ENCODE results near the gene GPATCH4. TPM values are rescaled to one million over a fixed set of nuclear protein-coding genes. Genes with fewer than 3 reads are reported as not detected.

Gene GPATCH4
- total RNA-seq, 3 donors from 2014 or later, result 171 to 190 (median 174) TPM

- Mint-ChIP-seq H3K9me3 (no peaks in the 10 kb centered on the region), H3K4me3 (no peak overlapping the region), H3K4me1 (ENCODE audit: low read depth) (peaks cover 21% of the 10 kb centered on the region), H3K27me3 (ENCODE audit: low read depth) (no peaks in the 10 kb centered on the region), H3K36me3 (ENCODE audit: insufficient read depth) (no peaks in the 10 kb centered on the region)
- ATAC-seq, result no peak
- DNase-seq, result no peak
Observed at GRCh38 chr1:156586323-156586722, 15.0 kb downstream of the GPATCH4 start.

GRCh38 chr1:156584813-156585212, 16.5 kb downstream of the GPATCH4 start:
- H3K27me3 Mint-ChIP-seq (ENCODE audit: low read depth), result no peaks in the 10 kb centered on the region
- ATAC-seq, result no peak
- H3K36me3 Mint-ChIP-seq (ENCODE audit: insufficient read depth), result no peaks in the 10 kb centered on the region
- H3K9me3 Mint-ChIP-seq, result no peaks in the 10 kb centered on the region
- H3K4me1 Mint-ChIP-seq (ENCODE audit: low read depth), result peaks cover 18% of the 10 kb centered on the region
- DNase-seq, result no peak
- no peak overlapping the region for H3K4me3 Mint-ChIP-seq

- H3K4me3 Mint-ChIP-seq, result no peak overlapping the region
- H3K9me3 Mint-ChIP-seq, result no peaks in the 10 kb centered on the region
- peak in 1 of 2 donors; percentile 37 for ATAC-seq
- peak; percentile 72 for DNase-seq
- H3K36me3 Mint-ChIP-seq (ENCODE audit: insufficient read depth), result no peaks in the 10 kb centered on the region
- H3K4me1 Mint-ChIP-seq (ENCODE audit: low read depth), result peaks cover 18% of the 10 kb centered on the region
- no peaks in the 10 kb centered on the region for H3K27me3 Mint-ChIP-seq (ENCODE audit: low read depth)
Observed at GRCh38 chr1:156583821-156584622, 17.3 kb downstream of the GPATCH4 start.

- H3K27me3 Mint-ChIP-seq (ENCODE audit: low read depth), result no peaks in the 10 kb centered on the region
- no peaks in the 10 kb centered on the region for H3K36me3 Mint-ChIP-seq (ENCODE audit: insufficient read depth)
- H3K4me1 Mint-ChIP-seq (ENCODE audit: low read depth), result peaks cover 18% of the 10 kb centered on the region
- ATAC-seq (peak; percentile 31 to 39), DNase-seq (no peak)
- H3K4me3 Mint-ChIP-seq, result peak overlapping the region; percentile 79
- H3K9me3 Mint-ChIP-seq, result no peaks in the 10 kb centered on the region
Observed at GRCh38 chr1:156582388-156583017, 18.8 kb downstream of the GPATCH4 start.

GRCh38 chr1:156581661-156582387, 19.5 kb downstream of the GPATCH4 start:
- ATAC-seq (peak; percentile 79 to 81), DNase-seq (peak; percentile 32)
- no peaks in the 10 kb centered on the region for H3K27me3 Mint-ChIP-seq (ENCODE audit: low read depth)
- H3K4me3 Mint-ChIP-seq, result peak overlapping the region; percentile 79
- H3K36me3 Mint-ChIP-seq (ENCODE audit: insufficient read depth), result no peaks in the 10 kb centered on the region
- H3K9me3 Mint-ChIP-seq, result no peaks in the 10 kb centered on the region
- H3K4me1 Mint-ChIP-seq (ENCODE audit: low read depth), result peaks cover 18% of the 10 kb centered on the region

GRCh38 chr1:156579472-156579871, 21.8 kb downstream of the GPATCH4 start, which contains the start of gene TTC24:
Gene TTC24 (plus strand): TSS chr1:156579723. CDS start chr1:156581365, 1,642 bp downstream.
- Mint-ChIP-seq H3K27me3 (ENCODE audit: low read depth) (peaks cover 3% of the 10 kb centered on the region), H3K4me3 (no peak within 1 kb of the TSS), H3K36me3 (ENCODE audit: insufficient read depth) (no peaks in the 10 kb centered on the region), H3K9me3 (no peaks in the 10 kb centered on the region), H3K4me1 (ENCODE audit: low read depth) (peaks cover 18% of the 10 kb centered on the region)
- ATAC-seq (no peak), DNase-seq (no peak)

GRCh38 chr1:156578055-156578454, 23.2 kb downstream of the GPATCH4 start:
- peaks cover 13% of the 10 kb centered on the region for H3K4me1 Mint-ChIP-seq (ENCODE audit: low read depth)
- H3K4me3 Mint-ChIP-seq, result no peak overlapping the region
- H3K36me3 Mint-ChIP-seq (ENCODE audit: insufficient read depth), result no peaks in the 10 kb centered on the region
- ATAC-seq (no peak), DNase-seq (no peak)
- no peaks in the 10 kb centered on the region for H3K9me3 Mint-ChIP-seq
- peaks cover 7% of the 10 kb centered on the region for H3K27me3 Mint-ChIP-seq (ENCODE audit: low read depth)

GRCh38 chr1:156577550-156577949, 23.7 kb downstream of the GPATCH4 start:
- Mint-ChIP-seq H3K9me3 (no peaks in the 10 kb centered on the region), H3K36me3 (ENCODE audit: insufficient read depth) (no peaks in the 10 kb centered on the region), H3K4me1 (ENCODE audit: low read depth) (peaks cover 13% of the 10 kb centered on the region), H3K4me3 (no peak overlapping the region), H3K27me3 (ENCODE audit: low read depth) (peaks cover 12% of the 10 kb centered on the region)
- ATAC-seq (no peak), DNase-seq (no peak)

- no peak for DNase-seq
- no peak for ATAC-seq
- Mint-ChIP-seq H3K4me3 (no peak overlapping the region), H3K4me1 (ENCODE audit: low read depth) (peaks cover 16% of the 10 kb centered on the region), H3K36me3 (ENCODE audit: insufficient read depth) (no peaks in the 10 kb centered on the region), H3K27me3 (ENCODE audit: low read depth) (peaks cover 36% of the 10 kb centered on the region), H3K9me3 (no peaks in the 10 kb centered on the region)
Observed at GRCh38 chr1:156574039-156574633, 27.1 kb downstream of the GPATCH4 start.

GRCh38 chr1:156572663-156573018, 28.6 kb downstream of the GPATCH4 start:
- H3K36me3 Mint-ChIP-seq (ENCODE audit: insufficient read depth), result no peaks in the 10 kb centered on the region
- ATAC-seq (no peak), DNase-seq (no peak)
- peak overlapping the region; percentile 79 for H3K4me3 Mint-ChIP-seq
- H3K9me3 Mint-ChIP-seq, result no peaks in the 10 kb centered on the region
- peaks cover 16% of the 10 kb centered on the region for H3K4me1 Mint-ChIP-seq (ENCODE audit: low read depth)
- H3K27me3 Mint-ChIP-seq (ENCODE audit: low read depth), result peaks cover 36% of the 10 kb centered on the region

- Mint-ChIP-seq H3K4me3 (peak within 1 kb of the TSS; percentile 79), H3K9me3 (no peaks in the 10 kb centered on the region), H3K4me1 (ENCODE audit: low read depth) (peaks cover 16% of the 10 kb centered on the region), H3K36me3 (ENCODE audit: insufficient read depth) (no peaks in the 10 kb centered on the region), H3K27me3 (ENCODE audit: low read depth) (peaks cover 36% of the 10 kb centered on the region)
- DNase-seq (peak; percentile 51), ATAC-seq (peak; percentile 97 to 99)
Observed at GRCh38 chr1:156571919-156572662, 29.2 kb downstream of the GPATCH4 start, which contains the start of gene IQGAP3. Gene IQGAP3 (minus strand): TSS chr1:156572565. CDS start chr1:156572529, 36 bp downstream.

- Mint-ChIP-seq H3K27me3 (ENCODE audit: low read depth) (peaks cover 36% of the 10 kb centered on the region), H3K4me1 (ENCODE audit: low read depth) (peaks cover 16% of the 10 kb centered on the region), H3K4me3 (no peak overlapping the region), H3K36me3 (ENCODE audit: insufficient read depth) (no peaks in the 10 kb centered on the region), H3K9me3 (no peaks in the 10 kb centered on the region)
- DNase-seq (no peak), ATAC-seq (no peak)
Observed at GRCh38 chr1:156571261-156571852, 29.9 kb downstream of the GPATCH4 start.

GRCh38 chr1:156566436-156566835, 34.8 kb downstream of the GPATCH4 start:
- no peak for ATAC-seq

More at GRCh38 chr1:156566436-156566835, 34.8 kb downstream of the GPATCH4 start:
- no peak overlapping the region for H3K4me3 Mint-ChIP-seq
- no peaks in the 10 kb centered on the region for H3K9me3 Mint-ChIP-seq
- peaks cover 12% of the 10 kb centered on the region for H3K27me3 Mint-ChIP-seq (ENCODE audit: low read depth)
- DNase-seq, result no peak
- no peaks in the 10 kb centered on the region for H3K36me3 Mint-ChIP-seq (ENCODE audit: insufficient read depth)
- peaks cover 3% of the 10 kb centered on the region for H3K4me1 Mint-ChIP-seq (ENCODE audit: low read depth)
